ENCODE data around the gene NR2F1-AS1.

NR2F1-AS1 gene

GRCh38 chr5:93603078-93603792 is 22.2 kb upstream of the NR2F1-AS1 start:
- DNase-seq: no peak

- peak; percentile 76 for DNase-seq
Observed at GRCh38 chr5:93602241-93603077, 21.4 kb upstream of the NR2F1-AS1 start.

- peak; percentile 59 for DNase-seq
Observed at GRCh38 chr5:93601802-93602155, 20.8 kb upstream of the NR2F1-AS1 start.

- DNase-seq: peak; percentile 30
Observed at GRCh38 chr5:93601071-93601801, 20.2 kb upstream of the NR2F1-AS1 start.

GRCh38 chr5:93600409-93601070 is 19.5 kb upstream of the NR2F1-AS1 start:
- DNase-seq: no peak

- DNase-seq: no peak
Observed at GRCh38 chr5:93599399-93600120, 18.5 kb upstream of the NR2F1-AS1 start.

- DNase-seq: no peak
Observed at GRCh38 chr5:93599001-93599379, 18.0 kb upstream of the NR2F1-AS1 start.

- DNase-seq: no peak
Observed at GRCh38 chr5:93598091-93599000, 17.3 kb upstream of the NR2F1-AS1 start.

GRCh38 chr5:93596676-93597490 is 15.9 kb upstream of the NR2F1-AS1 start:
- DNase-seq: no peak

GRCh38 chr5:93596310-93596675 is 15.3 kb upstream of the NR2F1-AS1 start:
- DNase-seq: no peak

- no peak for DNase-seq
Observed at GRCh38 chr5:93595420-93596147, 14.6 kb upstream of the NR2F1-AS1 start.

GRCh38 chr5:93594591-93595419 is 13.8 kb upstream of the NR2F1-AS1 start:
- DNase-seq: no peak

GRCh38 chr5:93593476-93594131 is 12.6 kb upstream of the NR2F1-AS1 start:
- no peak for DNase-seq

GRCh38 chr5:93592883-93593282 is 11.9 kb upstream of the NR2F1-AS1 start:
- DNase-seq: no peak

- no peak for DNase-seq
Observed at GRCh38 chr5:93591323-93591945, 10.4 kb upstream of the NR2F1-AS1 start.

GRCh38 chr5:93590493-93590892 is 9.5 kb upstream of the NR2F1-AS1 start:
- no peak for DNase-seq

- DNase-seq: no peak
Observed at GRCh38 chr5:93589829-93590215, 8.8 kb upstream of the NR2F1-AS1 start.
